ENCODE results near the gene DCAF5.
"Not testable (repeated sequence)": the region's sequence is repeated elsewhere in the genome, so short reads cannot be mapped to it uniquely, and the experiment has no call there.

The DCAF5 gene

DNA sequence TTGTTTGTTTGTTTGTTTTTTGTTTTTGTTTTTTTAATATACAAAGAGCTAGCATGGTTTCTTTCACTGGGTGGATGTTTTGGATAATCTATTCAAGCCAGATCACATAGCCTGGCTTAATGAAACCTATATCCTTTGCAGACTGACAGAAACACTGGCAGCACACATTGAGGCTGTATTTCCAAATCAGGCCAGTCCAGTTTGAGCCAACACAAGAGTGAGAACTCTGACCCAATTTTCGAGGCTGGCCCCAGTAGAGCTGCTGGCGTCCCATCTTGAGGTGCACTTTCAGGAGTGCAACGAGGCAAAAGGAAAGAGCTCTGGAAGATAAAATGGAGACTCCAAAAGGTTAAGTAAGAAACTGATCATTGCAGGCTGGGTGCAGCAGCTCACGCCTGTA is 129.9 kb downstream of the DCAF5 start:
- CTCF ChIA-PET: interaction anchor here (3.3 kb wide), 1 partner anchor 10 kb away, joined by 9 read pairs; no protein-coding TSS in a partner anchor

DNA sequence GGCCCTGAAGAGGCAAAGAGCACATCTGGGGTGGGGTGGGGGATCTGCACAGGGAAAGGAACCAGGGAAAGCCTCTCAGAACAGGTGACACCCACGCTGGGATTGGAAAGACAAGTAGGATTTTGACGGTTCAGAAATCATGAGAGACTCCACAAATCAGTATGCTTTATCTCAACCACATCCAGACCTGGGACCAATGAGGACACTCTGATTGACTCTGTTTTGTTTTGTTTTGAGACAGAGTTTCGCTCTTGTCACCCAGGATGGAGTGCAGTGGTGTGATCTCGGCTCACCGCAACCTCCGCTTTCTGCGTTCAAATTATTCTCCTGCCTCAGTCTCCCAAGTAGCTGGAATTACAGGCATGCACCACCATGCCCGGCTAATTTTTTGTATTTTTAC is 130.8 kb downstream of the DCAF5 start:
- CTCF ChIA-PET: interaction anchor here (3.3 kb wide), 1 partner anchor 9 kb away, joined by 9 read pairs; no protein-coding TSS in a partner anchor
- POLR2A ChIA-PET; DNase-seq (ENCODE audit: extremely low spot score): not testable (repeated sequence)

More for the DNA sequence above, 129.9 kb downstream of the DCAF5 start:
- TF ChIP-seq, protein P1, sequence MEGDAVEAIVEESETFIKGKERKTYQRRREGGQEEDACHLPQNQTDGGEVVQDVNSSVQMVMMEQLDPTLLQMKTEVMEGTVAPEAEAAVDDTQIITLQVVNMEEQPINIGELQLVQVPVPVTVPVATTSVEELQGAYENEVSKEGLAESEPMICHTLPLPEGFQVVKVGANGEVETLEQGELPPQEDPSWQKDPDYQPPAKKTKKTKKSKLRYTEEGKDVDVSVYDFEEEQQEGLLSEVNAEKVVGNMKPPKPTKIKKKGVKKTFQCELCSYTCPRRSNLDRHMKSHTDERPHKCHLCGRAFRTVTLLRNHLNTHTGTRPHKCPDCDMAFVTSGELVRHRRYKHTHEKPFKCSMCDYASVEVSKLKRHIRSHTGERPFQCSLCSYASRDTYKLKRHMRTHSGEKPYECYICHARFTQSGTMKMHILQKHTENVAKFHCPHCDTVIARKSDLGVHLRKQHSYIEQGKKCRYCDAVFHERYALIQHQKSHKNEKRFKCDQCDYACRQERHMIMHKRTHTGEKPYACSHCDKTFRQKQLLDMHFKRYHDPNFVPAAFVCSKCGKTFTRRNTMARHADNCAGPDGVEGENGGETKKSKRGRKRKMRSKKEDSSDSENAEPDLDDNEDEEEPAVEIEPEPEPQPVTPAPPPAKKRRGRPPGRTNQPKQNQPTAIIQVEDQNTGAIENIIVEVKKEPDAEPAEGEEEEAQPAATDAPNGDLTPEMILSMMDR (IDR thresholded peaks at IDR 0.05; ENCODE audit: control extremely low read depth, extremely low read depth, low read depth, missing control alignments): no peak
- POLR2A ChIA-PET: no interaction called here
- no peak for DNase-seq (ENCODE audit: extremely low spot score)

GRCh38 chr14:69017706-69018105 is 135.2 kb downstream of the DCAF5 start:
- DNase-seq (ENCODE audit: extremely low spot score): no peak
- CTCF ChIA-PET: no interaction called here
- POLR2A ChIA-PET: no interaction called here
- TF ChIP-seq, protein P1 (IDR thresholded peaks at IDR 0.05; ENCODE audit: control extremely low read depth, extremely low read depth, low read depth, missing control alignments): no peak

DNA sequence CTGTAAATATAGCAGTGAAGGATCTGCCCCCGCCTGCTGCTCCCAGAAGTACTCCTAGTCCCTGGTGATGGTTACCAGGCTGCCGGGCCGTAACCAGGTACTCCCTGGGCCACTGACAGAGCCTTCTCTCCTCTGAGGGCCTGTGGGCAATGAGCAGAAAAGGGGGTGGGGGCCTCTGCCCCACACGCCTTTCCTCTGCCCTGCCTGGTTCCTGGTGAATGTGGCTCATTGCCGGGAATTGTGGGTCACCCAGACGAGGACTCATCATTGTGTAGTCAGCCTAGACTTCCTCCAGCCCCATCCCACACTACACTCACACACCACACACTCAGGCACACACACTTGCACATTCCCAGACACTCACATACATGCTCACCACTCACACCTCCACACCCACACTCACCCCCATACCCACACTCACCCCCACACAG is 138.1 kb downstream of the DCAF5 start:
- no peak for DNase-seq (ENCODE audit: extremely low spot score)
- CTCF ChIA-PET: no interaction called here
- POLR2A ChIA-PET: no interaction called here
- TF ChIP-seq, protein P1 (IDR thresholded peaks at IDR 0.05; ENCODE audit: control extremely low read depth, extremely low read depth, low read depth, missing control alignments): no peak

GRCh38 chr14:69013943-69014782 is 138.8 kb downstream of the DCAF5 start:
- ChIA-PET POLR2A (no interaction called here), CTCF (interaction anchor here (1.9 kb wide), 1 partner anchor 10 kb away, joined by 9 read pairs; no protein-coding TSS in a partner anchor)
- DNase-seq (ENCODE audit: extremely low spot score): no peak
- TF ChIP-seq, protein P1 (IDR thresholded peaks at IDR 0.05; ENCODE audit: control extremely low read depth, extremely low read depth, low read depth, missing control alignments): no peak

GRCh38 chr14:69012256-69012953 is 140.5 kb downstream of the DCAF5 start:
- TF ChIP-seq, protein P1 (IDR thresholded peaks at IDR 0.05; ENCODE audit: control extremely low read depth, extremely low read depth, low read depth, missing control alignments): no peak
- ChIA-PET POLR2A (no interaction called here), CTCF (interaction anchor here (1.7 to 1.9 kb wide), 2 partner anchors 10 to 11 kb away, joined by 3 to 9 read pairs; no protein-coding TSS in a partner anchor)
- no peak for DNase-seq (ENCODE audit: extremely low spot score)

DNA sequence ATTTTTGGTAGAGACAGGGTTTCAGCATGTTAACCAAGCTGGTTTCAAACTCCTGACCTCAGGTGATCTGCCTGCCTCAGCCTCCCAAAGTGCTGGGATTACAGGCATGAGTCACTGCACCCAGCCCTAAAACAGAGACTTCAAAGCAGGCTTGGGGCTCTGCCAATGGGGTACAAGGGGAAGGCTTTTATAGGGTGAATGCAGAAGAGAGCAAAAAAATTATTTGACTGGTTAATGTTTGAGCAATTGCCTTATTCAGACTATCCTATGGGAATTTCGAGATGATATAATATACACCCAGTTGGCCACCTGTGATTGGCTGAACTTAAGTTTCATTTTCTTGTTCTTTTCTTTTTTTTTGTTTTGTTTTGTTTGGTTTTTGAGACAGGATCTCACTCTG is 142.3 kb downstream of the DCAF5 start:
- TF ChIP-seq, protein P1 (IDR thresholded peaks at IDR 0.05; ENCODE audit: control extremely low read depth, extremely low read depth, low read depth, missing control alignments): no peak
- no peak for DNase-seq (ENCODE audit: extremely low spot score)
- ChIA-PET CTCF (interaction anchor here (1.7 kb wide), 1 partner anchor 8 kb away, joined by 3 read pairs; no protein-coding TSS in a partner anchor), POLR2A (no interaction called here)
